ENCODE data around the gene AGT.

GRCh38 chr1:230739564-230740290 lies 25.8 kb upstream of the AGT start:
- TF ChIP-seq, protein P1, sequence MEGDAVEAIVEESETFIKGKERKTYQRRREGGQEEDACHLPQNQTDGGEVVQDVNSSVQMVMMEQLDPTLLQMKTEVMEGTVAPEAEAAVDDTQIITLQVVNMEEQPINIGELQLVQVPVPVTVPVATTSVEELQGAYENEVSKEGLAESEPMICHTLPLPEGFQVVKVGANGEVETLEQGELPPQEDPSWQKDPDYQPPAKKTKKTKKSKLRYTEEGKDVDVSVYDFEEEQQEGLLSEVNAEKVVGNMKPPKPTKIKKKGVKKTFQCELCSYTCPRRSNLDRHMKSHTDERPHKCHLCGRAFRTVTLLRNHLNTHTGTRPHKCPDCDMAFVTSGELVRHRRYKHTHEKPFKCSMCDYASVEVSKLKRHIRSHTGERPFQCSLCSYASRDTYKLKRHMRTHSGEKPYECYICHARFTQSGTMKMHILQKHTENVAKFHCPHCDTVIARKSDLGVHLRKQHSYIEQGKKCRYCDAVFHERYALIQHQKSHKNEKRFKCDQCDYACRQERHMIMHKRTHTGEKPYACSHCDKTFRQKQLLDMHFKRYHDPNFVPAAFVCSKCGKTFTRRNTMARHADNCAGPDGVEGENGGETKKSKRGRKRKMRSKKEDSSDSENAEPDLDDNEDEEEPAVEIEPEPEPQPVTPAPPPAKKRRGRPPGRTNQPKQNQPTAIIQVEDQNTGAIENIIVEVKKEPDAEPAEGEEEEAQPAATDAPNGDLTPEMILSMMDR (conservative IDR thresholded peaks at IDR 0.05 in 1 of 2, IDR thresholded peaks at IDR 0.05 in 1 of 2; ENCODE audit: extremely low read depth in 1 of 2, insufficient read depth in 1 of 2, low read depth in 1 of 2, low read length in 2 of 2) = no peak
- no peak for TF ChIP-seq EZH2 (IDR thresholded peaks at IDR 0.05; ENCODE audit: borderline replicate concordance, low read length)
